ENCODE results near the gene BLTP3A.
"Not testable (repeated sequence)": the region's sequence is repeated elsewhere in the genome, so short reads cannot be mapped to it uniquely, and the experiment has no call there.

Gene BLTP3A, protein sequence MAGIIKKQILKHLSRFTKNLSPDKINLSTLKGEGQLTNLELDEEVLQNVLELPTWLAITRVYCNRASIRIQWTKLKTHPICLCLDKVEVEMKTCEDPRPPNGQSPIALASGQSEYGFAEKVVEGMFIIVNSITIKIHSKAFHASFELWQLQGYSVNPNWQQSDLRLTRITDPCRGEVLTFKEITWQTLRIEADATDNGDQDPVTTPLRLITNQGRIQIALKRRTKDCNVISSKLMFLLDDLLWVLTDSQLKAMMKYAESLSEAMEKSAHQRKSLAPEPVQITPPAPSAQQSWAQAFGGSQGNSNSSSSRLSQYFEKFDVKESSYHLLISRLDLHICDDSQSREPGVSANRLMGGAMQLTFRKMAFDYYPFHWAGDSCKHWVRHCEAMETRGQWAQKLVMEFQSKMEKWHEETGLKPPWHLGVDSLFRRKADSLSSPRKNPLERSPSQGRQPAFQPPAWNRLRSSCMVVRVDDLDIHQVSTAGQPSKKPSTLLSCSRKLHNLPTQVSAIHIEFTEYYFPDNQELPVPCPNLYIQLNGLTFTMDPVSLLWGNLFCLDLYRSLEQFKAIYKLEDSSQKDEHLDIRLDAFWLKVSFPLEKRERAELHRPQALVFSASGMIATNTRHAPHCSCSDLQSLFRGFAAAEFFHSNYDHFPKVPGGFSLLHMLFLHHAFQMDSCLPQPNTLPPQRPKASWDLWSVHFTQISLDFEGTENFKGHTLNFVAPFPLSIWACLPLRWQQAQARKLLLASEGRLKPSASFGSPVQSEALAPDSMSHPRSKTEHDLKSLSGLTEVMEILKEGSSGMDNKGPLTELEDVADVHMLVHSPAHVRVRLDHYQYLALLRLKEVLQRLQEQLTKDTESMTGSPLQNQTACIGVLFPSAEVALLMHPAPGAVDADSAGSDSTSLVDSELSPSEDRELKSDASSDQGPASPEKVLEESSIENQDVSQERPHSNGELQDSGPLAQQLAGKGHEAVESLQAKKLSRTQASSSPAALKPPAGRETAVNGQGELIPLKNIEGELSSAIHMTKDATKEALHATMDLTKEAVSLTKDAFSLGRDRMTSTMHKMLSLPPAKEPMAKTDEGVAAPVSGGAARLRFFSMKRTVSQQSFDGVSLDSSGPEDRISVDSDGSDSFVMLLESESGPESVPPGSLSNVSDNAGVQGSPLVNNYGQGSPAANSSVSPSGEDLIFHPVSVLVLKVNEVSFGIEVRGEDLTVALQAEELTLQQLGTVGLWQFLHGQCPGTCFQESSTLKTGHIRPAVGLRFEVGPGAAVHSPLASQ (N-terminal part only)

DNA sequence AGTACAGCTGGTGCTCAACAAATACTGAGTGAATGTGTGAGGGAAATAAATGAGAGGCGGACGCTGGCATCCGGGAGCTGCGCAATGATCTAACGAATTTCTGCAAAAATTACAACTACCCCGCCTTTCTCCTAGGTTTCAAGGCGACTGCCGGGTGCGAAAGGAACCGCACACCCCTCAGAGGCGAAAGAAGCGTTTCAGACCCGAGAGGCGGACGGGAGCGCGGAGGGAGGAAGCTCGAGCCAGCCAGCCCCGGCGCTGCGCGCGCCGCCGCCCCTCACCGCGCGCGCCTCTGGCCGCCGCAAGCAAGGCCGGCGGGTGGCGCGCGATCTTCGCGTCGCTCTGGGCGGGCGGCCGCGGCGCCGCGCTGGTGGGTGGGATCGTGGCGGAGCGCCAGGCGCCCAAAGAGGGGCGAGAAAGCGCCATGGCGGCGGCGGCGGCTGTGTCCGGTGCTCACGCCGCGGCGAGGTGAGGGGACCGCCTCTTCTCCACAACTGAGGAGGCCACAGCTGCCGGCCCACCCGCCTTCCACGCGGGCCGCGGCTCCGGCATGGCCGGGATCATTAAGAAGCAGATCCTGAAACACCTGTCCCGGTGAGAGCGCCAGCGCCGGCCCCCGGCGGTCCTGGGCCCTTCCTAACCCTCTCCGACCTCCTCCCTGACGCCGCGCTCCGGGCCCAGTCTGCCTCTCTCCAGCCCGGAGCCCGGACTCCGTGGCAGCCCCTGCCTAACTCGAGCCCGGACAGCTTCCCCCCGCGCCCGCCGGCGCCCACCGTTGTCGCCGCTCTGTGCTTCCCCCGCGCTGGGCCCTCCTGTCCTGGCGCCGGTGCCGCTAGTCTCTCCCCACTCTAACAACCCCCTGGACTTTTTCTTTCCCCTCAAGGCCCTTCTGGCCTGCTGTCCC is at the start of gene BLTP3A:
BLTP3A (plus strand) TSS at position 383 of the 904 bp plus-strand sequence; CDS start at position 551, 168 bp downstream.
- peak; percentile 40 to 74 for DNase-seq (ENCODE audit: low read depth in 2 of 2)

DNA sequence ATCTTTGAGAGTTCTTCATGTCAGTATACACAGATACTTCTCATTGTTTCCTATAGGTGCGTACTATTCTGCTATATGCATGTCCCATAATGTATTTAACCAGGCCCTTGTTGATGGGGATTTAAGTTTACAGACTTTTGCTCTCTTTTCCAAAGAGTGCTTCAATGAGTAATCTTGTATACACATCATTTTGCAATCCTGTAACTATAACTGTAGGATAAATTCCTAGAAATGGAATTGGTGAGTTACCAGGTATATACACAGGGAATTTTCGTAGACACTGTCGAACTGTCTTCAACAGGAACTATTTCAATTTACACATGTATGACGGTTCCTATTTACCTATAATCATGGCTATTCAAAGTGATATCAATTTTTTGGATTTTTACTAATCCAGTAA is 49.8 kb upstream of the BLTP3A start:
- DNase-seq (ENCODE audit: low read depth in 2 of 2): no peak

DNA sequence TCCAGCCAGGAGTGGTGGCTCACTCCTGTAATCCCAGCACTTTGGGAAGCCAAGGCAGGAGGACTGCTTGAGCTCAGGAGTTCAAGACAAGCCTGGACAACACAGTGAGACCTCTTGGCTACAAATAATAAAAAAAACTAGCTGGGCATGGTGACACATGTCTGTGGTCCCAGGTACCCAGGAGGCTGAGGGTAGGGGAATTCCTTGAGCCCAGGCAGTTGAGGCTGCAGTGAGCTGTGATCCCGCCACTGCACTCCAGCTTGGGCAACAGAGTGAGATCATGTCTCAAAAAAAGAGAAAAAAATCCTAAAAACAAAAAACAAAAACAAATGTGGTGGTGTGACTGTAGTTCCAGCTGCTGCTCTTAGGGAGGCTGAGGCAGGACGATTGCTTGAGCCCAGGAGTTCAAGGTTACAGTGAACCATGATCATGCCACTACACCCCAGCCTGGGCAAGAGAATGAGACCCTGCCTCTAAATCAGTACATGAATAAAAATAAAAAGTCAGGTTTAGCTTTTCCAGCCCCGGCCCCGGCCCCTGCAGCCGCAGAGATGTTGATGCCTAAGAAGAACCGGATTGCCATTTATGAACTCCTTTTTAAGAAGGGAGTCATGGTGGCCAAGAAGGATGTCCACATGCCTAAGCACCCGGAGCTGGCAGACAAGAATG is 48.1 kb upstream of the BLTP3A start:
- no peak for DNase-seq (ENCODE audit: low read depth in 2 of 2)

DNA sequence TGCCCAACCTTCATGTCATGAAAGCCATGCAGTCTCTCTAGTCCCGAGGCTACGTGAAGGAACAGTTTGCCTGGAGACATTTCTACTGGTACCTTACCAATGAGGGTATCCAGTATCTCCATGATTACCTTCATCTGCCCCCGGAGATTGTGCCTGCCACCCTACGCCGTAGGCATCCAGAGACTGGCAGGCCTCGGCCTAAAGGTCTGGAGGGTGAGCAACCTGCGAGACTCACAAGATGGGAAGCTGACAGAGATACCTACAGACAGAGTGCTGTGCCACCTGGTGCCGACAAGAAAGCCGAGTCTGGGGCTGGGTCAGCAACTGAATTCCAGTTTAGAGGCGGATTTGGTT is 47.6 kb upstream of the BLTP3A start:
- DNase-seq (ENCODE audit: low read depth in 2 of 2): not testable (repeated sequence)

DNA sequence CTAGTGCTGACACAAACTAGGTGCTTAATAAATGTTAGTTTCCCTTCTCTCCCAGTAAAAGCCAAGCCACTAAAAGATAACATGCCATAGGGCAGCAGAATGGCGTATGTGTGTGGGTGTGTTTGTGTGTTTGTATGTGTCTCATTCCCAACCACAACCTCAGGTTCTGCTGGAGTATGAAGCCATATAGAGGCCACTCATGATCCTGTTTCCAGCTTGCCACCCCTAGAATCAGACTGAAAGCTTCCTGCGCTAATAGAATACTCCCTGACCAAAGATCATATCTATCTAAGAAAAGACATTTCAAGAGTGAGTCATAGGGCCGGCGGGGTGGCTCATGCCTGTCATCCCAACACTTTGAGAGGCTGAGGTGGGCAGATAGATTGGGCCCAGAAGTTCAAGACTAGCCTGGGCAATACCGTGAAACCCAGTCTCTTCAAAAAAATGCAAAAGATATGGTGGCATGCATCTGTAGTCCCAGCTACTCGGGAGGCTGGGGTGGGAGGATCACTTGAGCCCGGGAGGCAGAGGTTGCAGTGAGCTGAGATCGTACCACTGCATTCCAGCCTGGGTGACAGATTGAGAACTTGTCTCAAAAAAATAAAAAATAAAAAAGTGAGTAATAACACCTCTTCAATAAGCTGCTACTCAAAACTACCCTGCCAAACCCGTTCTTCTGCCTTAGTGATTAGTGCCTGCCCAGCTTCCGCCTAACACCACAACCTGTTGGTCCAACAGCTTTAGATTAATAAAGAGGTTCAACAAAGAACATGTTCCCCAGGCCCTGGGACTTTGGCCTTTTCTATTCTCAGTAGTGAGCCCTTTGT is 46.4 kb upstream of the BLTP3A start:
- no peak for DNase-seq (ENCODE audit: low read depth in 2 of 2)

DNA sequence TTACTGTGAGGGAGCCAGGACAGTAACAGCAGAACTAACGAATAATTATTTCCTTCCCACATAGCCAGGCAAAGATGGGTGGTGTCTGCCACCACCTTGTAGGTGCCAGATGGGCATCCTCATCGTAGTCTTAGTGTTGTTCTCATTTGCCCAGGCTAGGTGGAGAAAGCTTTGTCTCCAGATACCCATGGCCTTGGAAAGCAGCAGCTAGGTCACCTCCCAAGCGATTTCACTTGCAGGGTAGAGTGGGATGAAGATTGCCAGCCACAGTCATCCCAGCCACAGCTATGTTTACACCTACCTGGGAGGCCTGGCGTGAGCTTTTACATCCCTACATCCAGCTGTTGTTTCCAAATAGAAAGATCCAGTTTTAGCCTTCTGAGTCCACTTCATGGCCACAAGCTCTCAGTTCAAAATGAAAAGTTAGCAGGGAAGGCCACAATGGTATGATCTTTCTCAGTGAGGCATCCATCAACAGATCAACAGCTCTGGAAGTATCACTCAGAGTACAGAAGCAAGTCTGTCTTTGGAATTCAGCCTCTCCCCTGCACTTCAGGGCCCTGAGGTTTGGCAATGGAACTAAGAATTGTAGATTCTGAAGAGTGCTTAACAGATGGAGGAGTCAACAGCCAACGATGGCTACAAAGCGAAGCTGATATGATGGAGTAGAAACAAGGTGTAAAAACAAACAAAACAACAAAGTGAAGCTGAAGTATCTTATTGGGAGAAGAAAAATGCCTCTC is 45.6 kb upstream of the BLTP3A start:
- no peak for DNase-seq (ENCODE audit: low read depth in 2 of 2)

DNA sequence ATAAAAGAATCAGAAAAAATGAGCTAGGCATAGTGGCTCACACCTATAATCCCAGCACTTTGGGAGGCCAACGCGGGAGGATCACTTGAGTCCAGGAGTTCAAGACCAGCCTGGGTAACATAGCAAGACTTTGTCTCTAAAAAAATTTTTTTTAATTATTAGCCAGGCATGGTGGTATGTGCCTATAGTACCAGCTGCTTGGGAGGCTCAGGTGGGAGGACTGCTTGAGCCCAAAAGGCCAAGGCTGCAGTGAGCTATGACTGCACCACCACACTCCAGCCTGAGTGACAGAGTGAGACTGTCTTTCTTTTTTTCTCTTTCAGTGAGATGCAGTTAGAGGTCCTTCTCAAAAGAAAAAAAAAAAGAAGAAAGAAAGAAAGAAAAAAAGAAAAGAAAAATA is 43.1 kb upstream of the BLTP3A start:
- no peak for DNase-seq (ENCODE audit: low read depth in 2 of 2)

DNA sequence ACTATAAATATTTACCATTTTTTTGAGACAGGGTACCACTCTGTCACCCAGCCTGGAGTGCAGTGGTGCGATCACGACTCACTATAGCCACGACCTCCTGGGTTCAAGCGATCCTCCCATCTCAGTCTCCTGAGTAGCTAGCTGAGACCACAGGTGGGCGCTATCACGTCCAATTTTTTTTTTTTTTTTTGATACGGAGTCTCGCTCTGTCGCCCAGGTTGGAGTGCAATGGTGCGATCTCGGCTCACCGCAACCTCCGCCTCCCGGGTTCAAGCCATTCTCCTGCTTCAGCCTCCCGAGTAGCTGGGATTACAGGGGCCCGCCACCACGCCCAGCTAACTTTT is 35.4 kb upstream of the BLTP3A start:
- DNase-seq (ENCODE audit: low read depth in 2 of 2): not testable (repeated sequence)

DNA sequence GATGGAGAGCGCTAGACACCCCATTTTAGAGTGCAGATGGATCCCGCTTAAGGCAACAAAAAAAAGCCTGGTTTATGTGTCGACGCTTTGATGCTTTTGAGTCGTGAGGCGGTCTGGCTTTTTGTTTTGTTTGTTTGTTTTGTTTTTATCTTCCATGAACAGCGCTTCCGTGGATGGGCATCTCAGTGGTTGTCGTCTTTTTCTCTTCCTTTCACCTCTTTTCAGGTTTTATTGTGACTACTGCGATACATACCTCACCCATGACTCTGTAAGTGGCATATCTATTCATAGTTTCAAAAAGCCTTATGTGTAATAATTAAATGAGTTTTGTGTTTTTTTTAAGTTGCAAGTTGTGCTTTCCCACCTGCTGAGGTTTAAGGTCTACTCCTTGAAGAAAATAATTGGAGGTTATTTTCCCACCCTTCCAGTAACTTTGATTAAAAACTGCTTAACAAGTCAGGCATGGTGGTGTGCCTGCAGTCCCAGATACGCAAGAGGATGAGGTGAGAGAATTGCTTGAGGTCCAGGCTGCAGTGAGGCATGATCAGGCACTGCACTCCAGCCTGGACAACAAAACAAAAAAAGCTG is 34.1 kb upstream of the BLTP3A start:
- no peak for DNase-seq (ENCODE audit: low read depth in 2 of 2)

DNA sequence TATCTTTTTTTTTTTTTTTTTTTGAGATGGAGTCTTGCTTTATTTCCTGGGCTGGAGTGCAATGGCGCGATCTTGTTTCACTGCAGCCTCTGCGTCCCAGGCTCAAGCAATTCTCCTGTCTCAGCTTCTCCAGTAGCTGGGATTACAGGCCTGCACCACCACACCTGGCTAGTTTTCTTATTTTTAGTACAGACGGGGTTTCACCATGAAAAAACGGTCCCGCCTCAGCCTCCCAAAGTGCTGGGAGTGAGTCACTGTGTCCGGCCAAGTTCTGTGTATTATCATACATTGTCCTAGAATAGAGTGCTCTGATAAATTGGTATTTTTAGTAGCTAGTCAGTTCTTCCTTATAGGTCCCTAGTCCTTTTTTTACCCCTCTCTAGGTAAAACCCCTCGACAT is 31.8 kb upstream of the BLTP3A start:
- no peak for DNase-seq (ENCODE audit: low read depth in 2 of 2)

DNA sequence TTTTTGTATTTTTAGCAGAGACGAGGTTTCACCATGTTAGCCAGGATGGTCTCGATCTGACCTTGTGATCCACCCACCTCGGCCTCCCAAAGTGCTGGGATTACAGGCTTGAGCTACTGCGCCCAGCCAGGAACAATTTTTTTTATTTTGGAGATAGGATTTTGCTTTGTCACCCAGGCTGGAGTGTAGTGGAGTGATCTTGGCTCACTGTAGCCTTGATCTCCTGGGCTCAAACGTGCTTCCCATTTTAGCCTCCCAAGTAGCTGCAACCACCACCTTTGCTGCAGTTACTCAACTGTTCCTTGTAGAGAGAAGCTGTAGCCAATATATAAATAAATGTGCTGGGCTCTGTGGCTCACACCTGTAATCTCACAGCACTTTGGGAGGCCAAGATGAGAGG is 30.2 kb upstream of the BLTP3A start:
- not testable (repeated sequence) for DNase-seq (ENCODE audit: low read depth in 2 of 2)

DNA sequence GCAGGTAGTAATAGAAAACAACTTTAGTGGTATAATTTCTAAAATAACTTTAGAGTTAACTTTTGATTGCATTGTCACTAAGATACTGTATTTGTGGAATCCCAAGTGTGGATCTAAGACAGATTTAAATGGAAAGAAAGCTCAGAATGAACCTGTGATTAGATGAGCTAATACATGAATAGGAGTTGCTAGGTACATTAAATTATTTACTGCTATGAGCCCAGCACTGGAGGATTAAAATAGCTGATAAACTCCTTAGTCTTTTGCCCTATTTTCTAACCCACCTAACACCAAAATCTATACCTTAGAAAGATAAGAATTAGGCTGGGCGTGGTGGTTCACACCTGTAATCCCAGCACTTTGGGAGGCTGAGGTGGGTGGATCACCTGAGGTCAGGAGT is 23.7 kb upstream of the BLTP3A start:
- no peak for DNase-seq (ENCODE audit: low read depth in 2 of 2)

DNA sequence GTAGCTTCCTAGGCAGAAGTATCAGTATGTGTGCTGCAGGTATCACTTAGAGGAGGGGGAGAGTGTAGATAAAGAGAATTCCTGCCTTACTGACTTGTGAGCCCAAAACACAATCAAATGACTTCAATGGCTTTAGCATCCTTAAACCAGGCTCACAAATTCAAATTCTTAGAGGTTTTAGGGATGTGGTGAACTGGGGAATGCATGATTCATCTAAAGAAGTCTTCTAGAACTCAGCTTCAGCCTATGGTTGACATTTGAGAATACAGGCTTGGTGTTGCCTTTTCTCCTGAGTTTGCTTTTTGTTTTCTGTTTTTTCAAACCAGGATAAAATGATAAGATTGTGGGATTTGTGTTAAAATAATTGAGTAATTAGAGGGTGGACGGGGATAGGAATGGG is 20.2 kb upstream of the BLTP3A start:
- DNase-seq (ENCODE audit: low read depth in 2 of 2): no peak

DNA sequence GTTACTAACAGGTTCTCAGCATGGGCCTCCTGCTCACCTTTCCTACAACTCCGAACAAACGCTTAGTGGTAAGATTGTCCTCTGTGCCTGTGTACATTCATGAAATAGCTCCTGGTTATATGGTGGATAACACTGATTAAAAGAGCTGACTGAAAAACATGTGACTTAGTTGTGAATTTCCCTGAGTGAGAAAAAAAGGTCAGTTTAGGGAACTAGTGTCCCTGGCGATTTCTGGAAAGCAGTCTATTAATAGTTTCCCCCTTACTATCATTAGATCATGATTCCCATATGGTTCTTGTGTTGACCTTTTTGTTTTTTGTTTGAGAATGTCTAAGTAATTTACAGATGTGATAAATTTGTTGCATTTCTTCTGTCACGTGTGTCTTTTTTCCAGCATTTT is 18.9 kb upstream of the BLTP3A start:
- DNase-seq (ENCODE audit: low read depth in 2 of 2): no peak

DNA sequence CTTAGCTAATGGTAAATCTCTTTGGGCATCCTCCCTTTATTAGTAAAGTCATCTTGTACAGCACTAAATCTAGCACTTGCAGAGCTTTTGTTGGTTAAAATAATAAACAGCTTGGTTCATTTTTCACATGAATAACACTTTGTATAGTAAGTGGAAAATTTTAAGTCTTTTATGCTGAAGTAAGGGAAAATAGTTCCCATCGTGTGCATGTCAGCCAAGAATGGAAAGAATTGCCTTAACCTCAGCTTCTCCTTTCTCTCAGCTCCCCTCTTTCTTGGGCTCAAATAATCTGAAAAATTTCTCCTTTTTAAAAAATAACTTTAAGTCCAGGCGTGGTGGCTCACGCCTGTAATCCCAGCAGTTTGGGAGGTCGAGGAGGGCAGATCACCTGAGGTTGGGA is 18.0 kb upstream of the BLTP3A start:
- DNase-seq (ENCODE audit: low read depth in 2 of 2): no peak

DNA sequence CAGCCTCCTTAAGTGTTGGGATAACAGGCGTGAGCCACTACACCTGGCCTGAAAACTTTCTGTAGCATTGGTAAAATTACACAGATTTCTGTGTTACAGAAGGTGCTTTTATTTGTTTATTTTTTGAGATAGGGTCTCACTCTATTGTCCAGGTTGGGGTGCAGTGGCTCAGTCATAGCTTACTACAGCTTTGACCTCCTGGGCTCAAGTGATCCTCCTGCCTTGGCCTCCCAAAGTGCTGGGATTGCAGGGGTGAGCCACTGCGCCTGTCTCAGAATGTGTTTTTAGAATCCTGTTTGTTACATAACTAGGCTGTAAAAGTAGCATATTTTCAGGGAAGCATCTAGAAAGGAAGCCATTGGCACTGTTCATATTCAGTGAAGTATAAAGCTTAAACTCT is 16.9 kb upstream of the BLTP3A start:
- no peak for DNase-seq (ENCODE audit: low read depth in 2 of 2)

DNA sequence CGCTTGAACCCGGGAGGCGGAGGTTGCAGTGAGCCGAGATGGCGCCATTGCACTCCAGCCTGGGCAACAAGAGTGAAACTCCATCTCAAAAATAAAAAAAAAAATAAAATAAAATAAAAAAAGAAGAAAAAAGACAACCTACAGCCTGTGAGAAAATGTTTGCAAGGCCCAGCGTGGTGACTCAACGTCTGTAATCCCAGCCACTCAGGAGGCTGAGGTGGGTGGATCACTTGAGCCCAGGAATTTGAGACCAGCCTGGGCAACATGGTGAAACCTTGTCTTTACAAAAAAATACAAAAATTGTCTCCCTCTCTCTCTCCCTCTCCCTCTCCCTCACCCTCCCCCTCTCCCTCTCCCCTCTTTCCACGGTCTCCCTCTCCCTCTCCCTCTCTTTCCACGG is 6.5 kb upstream of the BLTP3A start:
- not testable (repeated sequence) for DNase-seq (ENCODE audit: low read depth in 2 of 2)

DNA sequence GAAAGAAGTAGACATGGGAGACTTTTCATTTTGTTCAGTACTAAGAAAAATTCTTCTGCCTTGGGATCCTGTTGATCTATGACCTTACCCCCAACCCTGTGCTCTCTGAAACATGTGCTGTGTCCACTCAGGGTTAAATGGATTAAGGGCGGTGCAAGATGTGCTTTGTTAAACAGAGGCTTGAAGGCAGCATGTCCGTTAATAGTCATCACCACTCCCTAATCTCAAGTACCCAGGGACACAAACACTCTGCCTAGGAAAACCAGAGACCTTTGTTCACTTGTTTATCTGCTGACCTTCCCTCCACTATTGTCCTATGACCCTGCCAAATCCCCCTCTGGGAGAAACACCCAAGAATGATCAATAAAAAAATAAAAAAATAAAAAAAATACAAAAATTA is 4.7 kb upstream of the BLTP3A start:
- DNase-seq (ENCODE audit: low read depth in 2 of 2): not testable (repeated sequence)

DNA sequence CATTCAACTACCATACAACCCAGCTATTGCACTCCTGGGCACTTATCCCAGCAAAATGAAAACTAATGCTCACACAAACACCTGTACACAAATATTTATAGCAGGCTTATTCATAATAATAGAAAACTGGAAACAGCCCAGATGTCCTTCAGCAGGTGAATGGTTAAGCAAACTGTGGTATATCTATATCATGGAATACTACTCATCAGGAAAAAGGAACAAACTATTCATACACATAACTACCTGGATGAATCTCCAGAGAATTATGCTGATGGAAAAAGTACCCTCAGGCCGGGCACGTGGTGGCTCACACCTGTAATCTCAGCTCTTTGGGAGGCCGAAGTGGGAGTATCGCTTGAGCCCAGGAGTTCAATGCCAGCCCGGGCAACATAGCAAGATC is 3.8 kb upstream of the BLTP3A start:
- no peak for DNase-seq (ENCODE audit: low read depth in 2 of 2)

Data from stimulated activated CD8-positive, alpha-beta memory T cell treated with anti-CD3 and anti-CD28 coated beads, Interleukin-7, amount 100 ng/mL, for 4 hours (primary cell).